ENCODE results near the gene TRIM66.
"Not testable (repeated sequence)": the region's sequence is repeated elsewhere in the genome, so short reads cannot be mapped to it uniquely, and the experiment has no call there.

TRIM66 gene

DNA sequence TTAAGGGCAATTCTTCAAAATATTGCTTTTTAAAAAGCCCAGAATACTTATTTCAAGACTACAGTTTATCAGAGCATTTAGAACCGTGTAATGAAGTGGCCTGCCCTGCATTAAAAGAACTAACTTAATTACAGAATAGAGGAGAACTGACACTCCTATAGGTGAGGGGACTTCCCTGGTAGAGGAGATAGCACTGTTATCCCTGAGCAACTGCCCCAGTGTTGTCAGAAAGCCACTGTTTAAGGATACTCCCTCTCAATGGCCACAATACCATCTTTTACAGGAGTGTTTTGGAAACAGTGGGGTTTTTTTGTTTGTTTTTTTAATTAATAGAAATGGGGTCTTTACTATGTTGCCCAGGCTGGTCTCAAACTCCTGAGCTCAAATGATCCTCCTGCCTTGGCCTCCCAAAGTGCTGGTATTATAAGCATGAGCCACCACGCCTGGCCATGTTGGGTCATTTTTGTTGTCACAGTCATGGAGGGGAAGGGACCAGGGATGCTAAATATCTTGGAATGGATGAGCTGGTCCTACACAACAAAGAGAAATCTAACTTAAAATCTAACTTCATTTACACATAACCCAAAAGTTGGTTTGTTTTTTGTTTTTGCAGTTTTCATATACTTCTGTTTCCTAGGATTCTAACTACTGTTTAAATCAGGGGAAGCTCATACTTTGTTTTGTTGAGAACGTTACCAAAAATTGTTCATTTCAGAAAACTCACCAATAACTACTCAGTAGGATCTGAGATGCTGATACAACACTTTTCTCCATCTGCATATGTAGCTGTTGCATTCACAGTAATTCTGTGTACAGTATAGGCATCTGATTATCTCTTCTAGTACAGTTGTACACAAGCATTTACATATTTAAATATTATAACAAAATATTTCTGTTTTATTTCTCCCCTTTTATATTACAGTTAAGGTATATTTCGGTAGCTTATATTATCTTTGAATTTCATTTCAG, 8.2 kb upstream of the TRIM66 start:
- DNase-seq, result no peak

DNA sequence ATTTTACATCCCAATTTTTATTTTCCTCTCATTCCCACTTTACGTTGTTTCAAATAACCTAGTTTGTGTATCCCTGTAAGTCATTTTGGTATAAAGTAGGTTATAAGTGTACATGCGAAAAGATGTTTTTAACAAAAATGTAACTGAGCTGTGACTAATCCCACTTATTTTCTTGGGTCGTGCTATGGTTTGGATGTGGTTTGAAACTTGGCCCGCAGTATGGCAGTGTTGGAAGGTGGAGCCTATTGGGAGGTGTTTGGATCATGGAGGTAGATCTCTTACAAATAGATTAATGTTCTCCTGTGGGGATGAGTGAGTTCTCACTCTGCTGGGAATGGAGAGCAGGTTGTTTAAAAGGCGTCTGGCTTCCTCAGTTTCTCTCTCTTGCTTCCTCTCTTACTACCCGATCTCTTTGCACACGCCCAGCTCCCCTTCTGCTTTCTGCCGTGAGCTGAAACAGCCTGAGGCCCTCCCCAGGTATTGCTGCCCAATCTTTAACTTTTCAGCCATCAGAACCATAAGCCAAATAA, 7.3 kb upstream of the TRIM66 start:
- no peak for DNase-seq

DNA sequence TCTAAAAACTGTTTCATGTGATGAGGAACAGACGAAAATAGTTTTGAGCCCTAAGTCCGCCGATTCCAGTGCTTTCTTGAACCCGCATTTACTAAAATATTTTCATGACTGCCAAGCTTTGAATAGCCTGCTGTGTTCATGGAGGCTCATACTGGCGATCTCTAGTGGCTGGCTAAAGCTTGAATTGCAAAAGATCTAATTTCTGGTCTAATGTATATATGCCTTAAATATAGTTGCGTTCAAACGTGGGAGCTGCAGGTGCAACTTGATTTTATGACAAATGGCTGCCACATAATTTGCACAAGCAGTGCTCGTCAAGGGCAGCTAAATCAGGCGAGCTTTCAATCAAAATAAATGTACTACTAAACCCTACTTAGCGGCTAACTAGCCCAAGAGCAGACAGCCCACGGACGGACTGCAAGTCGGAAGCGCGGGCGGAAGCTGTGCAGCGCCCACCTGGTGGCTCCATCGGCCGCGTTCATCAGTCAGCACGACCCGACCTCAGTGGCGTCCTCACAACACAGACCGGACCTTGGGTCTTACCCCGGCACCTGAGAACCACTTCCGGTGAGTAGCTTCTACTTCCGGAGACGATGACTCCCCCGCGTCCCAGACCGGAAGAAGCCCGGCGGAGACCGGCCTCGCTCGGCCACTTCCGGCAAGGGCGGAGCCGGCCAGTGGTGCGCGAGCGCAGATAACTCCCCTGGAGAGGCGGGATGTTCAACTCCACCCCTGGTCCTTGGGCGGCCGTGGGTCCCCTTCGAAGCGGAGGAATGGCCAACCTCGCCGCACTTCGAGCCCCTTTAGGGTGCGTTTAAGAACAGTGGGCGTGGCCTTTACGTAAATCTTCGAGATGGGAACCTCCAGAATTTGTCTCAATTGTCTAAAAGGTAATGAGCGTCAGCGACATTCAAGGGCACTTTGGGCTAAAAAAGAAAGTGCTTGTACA, 6.2 kb upstream of the TRIM66 start:
- DNase-seq, result peak; percentile 92

DNA sequence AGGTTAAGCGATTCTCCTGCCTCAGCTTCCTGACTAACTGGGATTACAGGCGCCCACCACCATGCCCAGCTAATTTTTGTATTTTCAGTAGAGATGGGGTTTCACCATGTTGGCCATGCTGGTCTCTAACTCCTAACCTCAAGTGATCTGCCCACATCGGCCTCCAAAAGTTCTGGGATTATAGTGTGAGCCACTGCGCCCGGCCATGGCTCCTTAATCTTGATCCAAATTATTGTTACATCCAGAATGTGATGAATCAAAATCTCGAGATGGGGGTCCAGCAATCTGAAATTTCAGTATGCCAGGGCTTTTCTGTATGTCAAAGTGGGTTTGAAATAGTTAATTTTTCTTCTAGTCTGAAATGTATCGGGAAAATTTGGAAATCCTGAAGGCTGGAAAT, 3.9 kb upstream of the TRIM66 start:
- no peak for DNase-seq

DNA sequence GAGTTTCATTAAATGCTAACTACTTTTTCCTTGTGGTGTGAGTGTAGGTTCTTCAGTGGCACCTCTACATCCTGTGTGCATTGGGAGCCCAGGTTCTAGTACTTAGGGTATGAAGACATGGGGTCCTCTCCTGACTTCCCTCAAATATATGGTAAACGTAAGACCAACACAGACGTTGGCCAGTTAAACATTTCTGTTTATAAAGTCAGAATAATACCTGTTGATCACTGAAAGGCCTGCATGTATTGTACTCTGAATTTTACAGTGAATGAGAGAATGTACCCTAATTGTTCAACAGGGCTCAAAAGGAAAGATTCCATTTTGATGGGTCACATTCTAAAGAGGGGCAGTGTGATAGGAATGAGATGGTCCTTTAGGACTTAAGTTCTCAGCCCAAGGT, 3.4 kb upstream of the TRIM66 start:
- no peak for DNase-seq

DNA sequence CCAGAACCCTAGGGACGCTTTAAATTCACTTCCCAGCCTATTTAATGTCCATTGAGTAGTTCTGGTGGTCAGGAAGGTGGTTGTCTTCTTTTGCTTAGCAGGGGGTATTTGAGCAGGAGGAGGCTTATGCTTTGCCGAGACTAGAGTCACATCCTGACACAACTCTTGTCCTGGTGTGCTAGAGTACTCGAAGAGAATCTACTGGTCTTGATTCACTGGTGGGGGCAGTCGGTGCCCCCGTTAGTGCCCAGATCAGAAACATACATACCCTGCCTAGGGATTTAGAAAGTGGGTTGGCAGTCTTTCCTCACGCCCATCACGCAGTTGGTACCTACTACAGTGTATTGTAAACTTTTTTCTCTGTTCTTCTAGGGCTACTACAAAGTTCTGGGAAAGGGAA, 2.8 kb upstream of the TRIM66 start:
- no peak for DNase-seq

DNA sequence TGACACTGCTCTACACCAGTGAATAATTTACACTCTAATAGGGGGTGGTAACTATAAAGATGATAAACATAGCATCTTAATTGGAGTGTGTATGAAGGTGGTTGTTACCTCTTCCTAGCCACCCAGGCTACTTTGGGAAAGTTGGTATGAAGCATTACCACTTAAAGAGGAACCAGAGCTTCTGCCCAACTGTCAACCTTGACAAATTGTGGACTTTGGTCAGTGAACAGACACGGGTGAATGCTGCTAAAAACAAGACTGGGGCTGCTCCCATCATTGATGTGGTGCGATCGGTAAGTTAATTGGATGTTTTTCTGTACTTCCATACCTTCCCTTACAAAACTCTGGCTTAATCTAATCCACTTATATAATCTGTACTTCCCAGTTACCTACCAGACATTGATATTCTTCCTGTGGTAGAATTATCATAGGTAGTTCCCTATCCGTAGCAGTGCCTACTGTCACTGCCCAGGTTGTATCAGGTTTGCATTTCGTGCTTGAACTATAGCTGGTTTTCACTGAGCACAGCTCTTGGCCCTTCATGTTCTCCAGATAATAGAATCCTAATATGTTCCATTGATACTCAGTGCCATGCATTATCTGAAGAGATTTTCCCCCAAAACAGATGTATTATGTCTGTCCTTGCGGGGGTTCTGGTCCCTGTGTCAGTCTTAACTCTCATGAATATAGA, 2.3 kb upstream of the TRIM66 start:
- DNase-seq, result no peak

DNA sequence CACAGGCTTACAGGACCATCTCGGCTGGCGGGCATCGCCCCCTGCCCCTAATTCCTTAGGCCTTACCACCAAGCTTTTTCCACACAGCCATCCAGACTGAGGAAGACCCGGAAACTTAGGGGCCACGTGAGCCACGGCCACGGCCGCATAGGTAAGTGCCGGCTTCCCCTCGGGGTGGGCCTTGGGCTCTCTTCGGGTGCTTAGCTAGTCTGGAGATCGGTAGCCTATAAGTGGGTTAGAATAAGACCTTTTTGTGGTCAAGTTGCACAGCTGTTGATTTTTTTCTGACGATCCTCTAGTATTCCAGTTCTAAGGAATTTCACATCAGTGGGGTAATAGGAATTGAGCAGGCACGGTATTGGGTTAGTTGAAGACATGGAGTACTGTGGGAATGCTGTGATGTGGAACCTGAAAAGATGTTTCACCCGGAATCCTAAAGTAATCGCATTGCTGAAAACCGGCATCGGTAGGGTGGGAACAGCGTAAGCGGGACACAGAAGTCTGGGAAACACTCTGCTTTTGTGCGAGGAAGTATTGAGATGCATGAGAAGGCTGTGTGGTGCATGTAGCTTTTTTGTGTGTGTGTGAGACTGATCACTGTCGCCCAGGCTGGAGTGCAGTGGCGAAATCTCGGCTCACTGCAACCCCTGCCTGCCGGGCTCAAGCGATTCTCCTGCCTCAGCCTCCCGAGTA, 796 bp upstream of the TRIM66 start:
- no peak for DNase-seq

DNA sequence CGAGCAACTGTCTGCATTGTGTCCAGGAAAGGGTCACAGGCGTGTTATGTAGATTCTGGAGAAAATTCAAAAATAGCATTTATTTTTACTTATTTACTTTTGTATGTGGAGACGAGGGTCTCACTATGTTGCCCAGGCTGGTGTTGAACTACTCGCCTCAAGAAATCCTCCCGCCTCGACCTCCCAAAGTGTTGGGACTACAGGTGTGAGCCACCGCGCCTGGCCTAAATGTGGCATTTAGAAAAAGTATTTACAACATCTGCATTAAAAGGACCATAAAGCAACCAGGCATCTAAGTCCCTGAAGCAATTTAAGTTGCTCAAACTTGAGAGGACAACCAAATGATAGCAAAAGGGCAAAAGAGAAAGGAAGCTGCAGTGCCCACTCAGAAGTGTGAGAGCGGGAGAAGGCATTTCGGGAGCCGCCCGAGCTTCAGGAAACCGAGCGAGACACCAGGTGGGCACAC, 595 bp downstream of the TRIM66 start:
- DNase-seq, result no peak

DNA sequence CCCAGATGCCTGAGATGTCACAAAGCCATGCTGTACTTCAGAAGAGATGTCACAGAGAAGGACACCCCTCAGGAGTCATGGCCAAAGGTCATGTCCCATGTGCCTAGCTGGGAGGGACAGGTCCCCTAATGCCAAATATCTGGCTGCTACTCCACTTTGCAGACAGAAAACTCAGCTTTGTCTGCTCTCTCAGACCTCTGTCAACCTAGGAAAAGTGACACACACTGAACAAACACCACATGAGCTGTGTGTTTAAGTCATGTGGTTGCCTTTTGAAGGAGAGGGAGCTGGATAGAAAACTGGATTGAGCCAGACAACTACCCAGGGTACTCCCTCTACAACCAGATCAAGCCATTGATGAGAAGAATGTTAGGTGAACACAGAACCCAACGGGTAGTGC, 3.5 kb downstream of the TRIM66 start:
- DNase-seq, result no peak

DNA sequence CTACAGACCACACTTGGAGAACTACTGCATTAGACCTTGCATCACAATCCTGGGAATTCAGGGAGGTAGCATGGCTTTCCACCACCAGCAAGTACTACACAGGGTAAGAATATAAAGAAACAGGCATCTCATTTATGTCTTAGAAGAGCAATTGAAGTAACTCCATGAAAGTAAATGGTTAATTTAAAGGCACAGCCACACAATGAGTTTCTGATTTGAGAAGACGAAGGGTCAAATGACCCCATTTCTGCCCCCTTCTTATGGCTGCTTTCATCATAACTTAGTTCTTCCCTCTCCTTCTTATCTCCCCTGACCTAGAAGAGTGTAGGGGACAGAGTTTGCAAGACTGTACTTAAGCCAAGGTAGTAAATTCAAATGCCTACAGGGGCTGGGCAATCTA, 6.0 kb downstream of the TRIM66 start:
- no peak for DNase-seq

DNA sequence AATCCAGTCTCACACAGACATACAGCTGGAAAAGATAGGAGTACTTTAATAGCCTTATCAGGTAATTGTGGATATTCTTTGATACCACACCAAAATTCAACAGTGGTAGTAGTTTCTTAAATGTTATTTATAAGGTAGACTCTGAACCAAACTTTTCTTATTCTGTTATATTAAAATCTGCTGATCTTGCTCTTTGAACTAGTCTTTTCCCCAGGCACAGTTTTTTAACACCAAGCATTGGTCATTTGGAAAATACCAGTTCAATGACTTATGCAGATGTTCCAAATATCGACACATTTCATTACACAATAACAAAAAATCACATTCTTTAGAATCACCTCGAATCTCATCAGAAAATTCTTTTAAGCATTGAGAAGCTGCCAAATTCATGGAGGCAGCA, 7.6 kb downstream of the TRIM66 start:
- no peak for DNase-seq

DNA sequence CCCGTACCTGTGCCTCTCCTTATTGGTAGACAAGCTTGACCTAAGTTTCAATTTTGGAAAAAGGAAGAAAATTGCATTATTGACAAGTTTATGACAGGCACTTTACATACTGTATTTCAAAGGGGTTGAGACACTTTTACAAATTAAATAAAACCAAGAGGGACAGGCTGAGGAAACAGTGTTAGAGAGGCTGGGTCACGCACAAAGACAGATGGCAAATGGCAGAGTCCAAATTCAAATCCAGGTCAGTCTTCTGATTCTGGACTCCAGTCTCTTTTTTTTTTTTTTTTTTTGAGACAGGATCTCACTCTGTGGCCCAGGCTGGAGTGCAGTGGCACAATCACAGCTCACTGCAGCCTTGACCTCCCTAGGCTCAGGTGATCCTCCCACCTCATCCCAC, 10.1 kb downstream of the TRIM66 start:
- DNase-seq, result no peak

DNA sequence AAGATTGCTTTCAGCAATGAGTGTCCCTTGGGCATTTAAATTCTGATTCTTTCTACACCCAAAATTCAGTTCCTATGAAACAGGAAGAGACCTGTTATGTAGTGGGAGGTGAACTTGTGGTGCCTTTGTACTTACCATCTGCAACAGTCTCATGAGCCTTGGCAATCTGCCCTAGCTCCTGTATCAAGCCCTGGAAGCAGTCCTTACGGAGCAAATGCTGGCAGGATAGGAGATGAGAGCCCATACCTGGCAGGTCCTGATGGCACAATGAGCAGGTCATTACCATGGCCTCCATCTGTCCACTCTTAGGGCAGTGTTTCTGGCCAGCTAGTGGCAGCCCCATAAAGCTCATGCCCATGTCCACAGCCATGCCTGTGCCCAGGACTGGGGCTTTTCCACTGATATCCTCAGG, 10.8 kb downstream of the TRIM66 start:
- DNase-seq, result no peak

DNA sequence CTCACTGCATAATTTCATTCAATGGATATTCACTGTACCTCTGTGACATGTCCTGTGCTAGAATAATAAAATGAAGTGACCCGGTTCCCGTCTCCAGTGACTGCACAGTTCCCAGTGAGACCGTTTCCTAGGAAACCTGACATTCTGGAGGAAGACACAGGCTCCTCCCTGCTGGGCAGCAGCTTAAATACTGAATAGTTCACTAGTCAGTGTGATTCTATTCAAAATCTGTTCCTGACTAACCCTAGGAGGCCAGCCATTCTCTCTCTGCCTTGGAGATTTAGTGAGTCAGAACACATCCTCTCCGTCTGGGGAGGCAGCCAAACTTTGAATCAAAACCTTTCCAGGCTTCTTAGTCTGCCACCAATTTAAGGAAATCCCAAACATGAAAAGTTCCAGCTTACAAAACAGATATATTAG, 11.3 kb downstream of the TRIM66 start:
- DNase-seq, result no peak

DNA sequence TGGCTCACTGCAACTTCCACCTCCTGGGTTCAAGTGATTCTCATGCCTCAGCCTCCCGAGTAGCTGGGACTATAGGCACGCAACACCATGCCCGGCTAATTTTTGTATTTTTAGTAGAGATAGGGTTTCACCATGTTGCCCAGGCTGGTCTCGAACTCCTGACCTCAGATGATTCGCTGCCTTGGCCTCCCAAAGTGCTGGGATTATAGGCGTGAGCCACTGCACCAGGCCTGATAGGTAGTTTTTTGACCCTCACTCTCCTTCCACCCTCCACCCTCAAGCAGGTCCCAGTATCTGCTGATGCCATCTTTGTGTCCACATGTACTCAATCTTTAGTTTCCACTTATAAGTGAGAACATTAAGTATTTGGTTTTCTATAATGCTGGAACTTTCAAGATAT, 12.4 kb downstream of the TRIM66 start:
- not testable (repeated sequence) for DNase-seq

DNA sequence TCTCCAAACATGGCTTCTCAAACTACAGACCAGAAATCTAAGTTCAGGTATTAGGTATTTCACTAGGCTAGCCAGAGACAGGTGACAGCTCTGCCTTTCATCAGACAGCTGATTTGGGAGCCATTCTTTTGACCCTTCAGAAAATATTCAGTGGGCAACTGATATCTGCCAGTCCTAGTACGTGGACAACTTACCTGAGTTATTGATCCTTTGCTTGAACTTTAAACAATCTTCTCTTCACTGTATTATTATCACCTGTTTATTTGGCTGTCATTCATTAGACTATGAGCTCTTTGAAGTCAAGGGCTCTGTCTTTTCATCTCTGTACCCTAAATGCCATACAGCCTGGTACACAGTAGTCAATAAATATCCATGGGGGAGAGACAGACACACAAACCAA, 17.2 kb downstream of the TRIM66 start:
- DNase-seq, result no peak

DNA sequence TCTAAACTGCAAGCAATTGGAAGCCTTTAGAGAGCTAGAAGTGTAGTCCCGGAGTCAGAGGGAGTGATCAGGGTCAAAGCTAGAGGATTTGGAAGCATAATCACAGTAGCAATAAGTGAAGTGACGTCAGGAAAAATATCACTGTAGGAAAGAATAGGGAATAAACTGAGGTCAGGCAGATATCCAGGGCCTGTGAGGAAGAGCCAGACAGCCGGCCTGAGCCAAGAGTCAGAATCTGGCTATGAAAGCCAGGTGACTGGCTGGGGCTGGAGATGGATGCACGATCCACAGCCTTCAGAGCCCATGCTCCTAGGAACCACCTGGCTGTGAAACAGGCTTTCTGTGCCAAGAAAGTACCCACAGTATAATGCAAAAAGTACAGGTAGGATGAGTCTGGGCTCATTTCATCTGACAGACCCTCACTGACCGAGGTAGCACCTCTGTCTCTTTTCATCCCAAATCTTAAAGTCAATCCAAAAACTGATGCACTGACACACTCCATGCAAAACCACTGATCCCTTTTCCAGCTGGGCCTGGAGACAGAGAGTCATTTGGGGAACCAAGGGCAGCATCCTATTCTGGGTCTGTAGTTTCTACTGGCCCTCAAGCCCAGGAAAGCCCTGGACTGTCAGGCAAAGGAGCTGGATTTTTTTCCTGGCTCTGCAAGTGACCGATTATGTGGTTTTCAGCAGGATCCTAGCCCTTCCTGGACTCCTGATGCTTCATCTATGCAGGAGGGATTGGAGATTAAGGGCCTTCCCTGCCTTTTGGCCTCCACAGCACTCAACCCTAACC, 21.3 kb downstream of the TRIM66 start:
- no peak for DNase-seq

DNA sequence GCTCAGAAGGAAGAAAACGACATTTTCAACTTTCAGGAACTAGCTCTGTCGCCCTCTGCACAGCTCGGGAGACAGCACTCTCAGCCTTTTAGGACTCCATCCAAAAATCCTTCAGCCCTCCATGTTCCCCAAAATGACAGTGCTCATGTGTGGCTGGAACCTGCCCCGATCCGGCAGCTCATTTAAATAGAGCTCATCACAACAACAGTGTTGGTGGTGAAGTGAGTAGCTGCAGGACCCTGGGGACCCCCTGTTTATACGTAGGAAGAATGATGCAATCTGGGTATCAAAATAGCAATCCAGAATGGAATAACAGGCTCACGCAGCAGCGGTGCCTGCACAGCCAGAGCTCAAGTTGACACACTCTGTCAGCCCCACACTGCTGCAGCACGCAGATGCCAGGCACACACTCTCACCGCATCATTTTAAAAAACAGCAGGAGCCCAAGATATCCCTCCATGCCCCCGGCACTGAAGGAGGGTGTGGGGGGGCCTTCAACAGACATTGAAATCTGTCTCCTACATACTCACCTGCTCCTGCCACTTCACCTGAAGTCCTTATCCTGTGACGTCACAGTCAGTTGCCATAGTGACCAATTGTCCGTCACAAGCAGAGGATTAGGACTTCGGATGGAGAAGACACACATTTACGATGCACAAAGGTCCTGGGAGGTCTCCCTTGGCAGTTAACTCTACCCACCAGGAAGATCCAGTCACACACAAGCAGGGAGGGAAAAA, 24.0 kb downstream of the TRIM66 start:
- no peak for DNase-seq

DNA sequence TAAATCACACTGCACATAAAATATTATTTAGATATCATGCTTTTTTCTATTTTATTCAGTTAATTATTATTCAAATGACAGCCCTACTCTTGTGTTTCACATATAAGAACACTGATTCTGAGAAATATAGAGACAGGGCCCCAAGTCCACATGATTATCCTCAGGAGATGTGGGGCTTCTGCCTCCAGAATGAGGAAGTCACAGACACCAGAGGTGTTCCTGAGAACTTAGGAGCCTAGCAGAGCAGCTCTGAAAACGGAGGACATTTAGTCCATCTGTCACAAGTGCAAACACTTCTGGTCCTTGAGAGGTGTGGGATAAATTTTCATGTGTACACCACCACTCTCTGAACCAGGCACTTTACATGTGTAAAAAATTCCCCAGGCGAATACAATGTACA, 26.2 kb downstream of the TRIM66 start:
- no peak for DNase-seq

DNA sequence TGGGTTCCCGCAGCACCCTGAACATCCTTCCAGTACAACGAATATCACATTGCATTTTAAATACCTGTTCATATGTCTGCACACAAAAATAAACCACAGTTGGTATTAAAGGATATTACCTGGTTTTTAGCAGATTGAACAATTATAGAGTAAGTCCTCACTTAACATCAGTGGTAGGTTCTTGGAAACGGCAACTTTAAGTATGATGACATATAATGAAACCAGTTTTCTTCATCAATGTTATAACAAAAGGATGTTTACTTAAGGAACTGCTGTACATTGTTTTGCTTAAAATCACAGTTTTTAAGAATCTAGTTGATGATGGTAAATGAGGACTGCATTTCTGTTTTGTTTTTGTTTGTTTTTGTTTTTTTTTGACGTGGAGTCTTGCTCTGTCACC, 28.0 kb downstream of the TRIM66 start:
- DNase-seq, result no peak
